CMK (cell line): ENCODE measurements around the gene ALG1L2.
"Not testable (repeated sequence)": the region's sequence is repeated elsewhere in the genome, so short reads cannot be mapped to it uniquely, and the experiment has no call there.

Source experiments
- DNase-seq: peaks from one replicate; pipeline ENCODE4 v3.0.0-alpha.2; 2010; ENCODE audit warnings: low read depth

Gene ALG1L2

GRCh38 chr3:130094491-130094941 lies 12.9 kb downstream of the ALG1L2 start:
- DNase-seq, result not testable (repeated sequence)

DNA sequence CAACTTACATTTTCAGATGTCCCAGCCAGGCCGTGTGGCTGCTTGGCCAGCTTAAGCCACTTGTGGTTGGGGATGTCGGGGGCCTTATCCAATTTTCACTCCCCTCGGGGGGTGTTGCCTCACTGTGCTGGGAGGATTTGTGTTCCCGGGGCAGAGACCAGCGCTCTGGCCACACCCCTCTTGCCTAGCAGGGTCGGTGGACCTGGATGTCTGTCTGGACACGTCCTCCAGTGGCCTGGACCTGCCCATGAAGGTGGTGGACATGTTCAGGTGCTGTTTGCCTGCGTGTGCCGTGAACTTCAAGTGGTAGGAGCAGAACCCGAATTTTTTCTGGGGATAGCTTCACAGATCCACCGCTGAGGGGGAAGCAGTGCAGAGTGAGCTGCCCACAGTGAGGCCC lies 14.2 kb downstream of the ALG1L2 start:
- DNase-seq, result not testable (repeated sequence)

GRCh38 chr3:130097096-130097495 lies 15.5 kb downstream of the ALG1L2 start:
- not testable (repeated sequence) for DNase-seq

- not testable (repeated sequence) for DNase-seq
These were observed 16.3 kb downstream of the ALG1L2 start for GRCh38 chr3:130097690-130098638.

- not testable (repeated sequence) for DNase-seq
These were observed 17.2 kb downstream of the ALG1L2 start for GRCh38 chr3:130098639-130099385.

DNA sequence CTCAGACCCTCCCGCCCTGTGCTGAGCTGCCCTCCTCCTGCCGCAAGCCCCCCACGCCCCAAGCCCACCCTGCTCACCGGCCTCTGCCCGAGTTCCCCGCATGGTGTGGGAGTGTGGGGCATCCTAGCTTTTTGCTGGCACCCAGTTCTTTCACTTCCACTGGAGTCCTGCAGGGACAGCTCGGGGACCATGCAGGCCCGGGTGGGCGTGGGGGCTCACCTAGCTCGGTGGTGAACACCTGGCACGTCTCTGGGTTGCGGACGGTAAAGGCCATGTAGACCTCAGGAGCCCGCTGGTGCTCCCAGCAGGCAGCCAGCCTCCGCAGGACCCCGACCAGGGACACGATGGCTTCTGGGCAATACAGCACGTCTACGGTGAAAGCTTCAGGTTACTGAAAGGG lies 20.9 kb downstream of the ALG1L2 start:
- DNase-seq, result not testable (repeated sequence)

GRCh38 chr3:130104191-130104590 lies 22.6 kb downstream of the ALG1L2 start:
- DNase-seq, result not testable (repeated sequence)

DNA sequence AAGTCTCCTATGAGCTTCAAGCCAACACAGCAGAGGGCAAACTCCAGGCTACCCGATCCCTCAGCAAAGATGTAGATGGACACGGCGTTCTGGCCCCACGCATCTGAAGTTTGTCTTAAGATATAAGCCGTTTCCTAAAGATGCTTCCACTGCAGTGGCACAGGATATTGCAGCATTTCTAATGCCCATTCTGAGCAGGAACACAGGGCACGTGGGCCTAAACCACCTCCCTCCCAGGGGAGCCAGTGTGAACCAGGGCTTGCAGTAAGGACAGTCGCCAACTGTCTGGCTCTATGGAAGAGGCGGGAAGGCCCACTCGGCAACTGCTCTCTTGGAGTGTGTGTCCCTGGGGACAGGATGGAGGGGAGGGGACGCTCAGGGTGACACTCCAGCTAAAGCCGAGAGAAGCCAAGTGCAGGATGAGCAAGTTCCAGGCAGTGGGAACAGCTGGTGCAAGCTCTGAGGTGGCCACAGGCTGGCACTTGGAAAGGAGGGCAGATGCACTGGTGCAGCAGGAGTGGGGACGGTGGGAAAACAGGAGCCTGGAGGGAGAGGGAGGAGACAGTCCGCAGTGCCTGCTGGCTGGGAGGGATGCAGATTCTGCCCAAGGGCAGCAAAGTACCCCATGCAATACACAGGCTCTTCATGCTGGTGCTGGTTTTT lies 25.8 kb downstream of the ALG1L2 start:
- DNase-seq, result not testable (repeated sequence)

GRCh38 chr3:130108836-130109585 lies 27.4 kb downstream of the ALG1L2 start:
- not testable (repeated sequence) for DNase-seq

DNA sequence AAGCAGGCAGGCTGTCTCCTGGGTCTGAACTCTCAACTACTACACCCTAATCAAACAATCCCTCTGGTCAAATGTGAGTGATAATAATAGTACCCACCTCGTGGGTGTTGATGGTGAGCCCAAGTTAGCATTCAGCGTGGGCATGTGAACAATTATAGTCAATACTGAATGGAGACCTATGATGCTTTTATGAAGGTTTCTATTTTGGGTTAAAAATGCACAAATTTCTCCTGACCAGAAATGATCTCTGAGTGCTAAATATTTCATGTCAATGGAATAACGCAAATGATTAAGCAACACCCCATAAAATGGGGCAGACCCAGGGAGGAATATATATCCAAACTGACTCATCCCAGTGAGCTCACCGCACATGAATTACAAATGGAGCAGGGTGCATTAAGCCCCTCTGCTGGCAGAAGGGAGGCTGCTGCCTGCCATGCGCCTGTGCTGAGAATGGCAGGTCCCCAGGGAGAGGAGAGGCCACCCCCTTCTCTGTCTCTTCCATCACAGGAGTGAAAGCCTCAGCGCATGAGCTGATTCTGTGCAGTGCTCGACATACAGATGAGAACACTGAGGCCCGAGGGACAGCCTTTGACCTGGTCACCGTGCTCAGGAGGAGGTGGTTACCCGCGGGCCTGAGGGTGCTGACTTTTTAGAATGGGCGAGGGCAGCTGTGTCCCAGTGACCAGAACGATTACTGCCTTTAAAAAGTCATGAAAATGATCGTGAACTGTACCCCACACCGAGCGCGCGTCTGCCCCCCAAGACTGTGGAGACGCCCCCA lies 28.9 kb downstream of the ALG1L2 start:
- DNase-seq, result not testable (repeated sequence)

DNA sequence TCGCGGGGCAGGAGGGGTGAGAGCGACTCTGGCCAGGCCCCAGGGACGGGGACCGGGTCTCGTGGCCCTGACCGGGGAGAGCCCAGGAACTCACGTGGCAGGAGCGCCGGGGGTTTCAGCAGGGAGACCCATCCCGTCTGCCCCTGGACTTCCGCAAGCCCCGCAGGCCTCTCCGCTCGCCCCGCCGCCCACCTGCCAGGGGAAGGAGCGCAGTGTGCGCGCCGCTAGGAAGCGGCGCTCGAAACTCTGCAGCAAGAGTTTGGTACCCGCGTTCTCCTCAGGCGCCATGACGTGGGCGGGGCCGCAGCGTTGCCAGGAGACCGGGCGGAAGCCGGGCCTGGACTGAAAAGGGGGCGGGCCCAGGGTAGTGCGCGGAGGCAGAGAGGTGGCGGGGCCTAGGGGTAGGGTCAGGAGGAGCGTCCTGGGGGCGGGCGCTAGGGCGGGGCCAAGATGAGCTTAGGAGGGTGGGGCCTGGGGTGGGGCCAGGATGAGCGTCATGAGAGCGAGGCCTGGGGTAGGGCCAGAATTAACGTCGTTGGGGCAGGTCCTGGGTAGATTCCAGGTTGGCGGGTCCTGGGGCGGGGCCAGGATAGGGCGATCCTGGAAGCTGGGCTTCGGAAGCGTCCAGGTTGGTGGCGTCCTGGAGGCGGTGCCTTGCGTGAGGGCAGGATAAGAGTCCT lies 29.7 kb downstream of the ALG1L2 start:
- DNase-seq, result peak; percentile 87

- DNase-seq, result peak; percentile 68
These were observed 30.5 kb downstream of the ALG1L2 start for GRCh38 chr3:130111865-130112747.

GRCh38 chr3:130112748-130113073 lies 31.1 kb downstream of the ALG1L2 start:
- not testable (repeated sequence) for DNase-seq

- DNase-seq, result not testable (repeated sequence)
These were observed 33.8 kb downstream of the ALG1L2 start for GRCh38 chr3:130115400-130115799.

- no peak for DNase-seq
These were observed 36.3 kb downstream of the ALG1L2 start for GRCh38 chr3:130117933-130118332.

DNA sequence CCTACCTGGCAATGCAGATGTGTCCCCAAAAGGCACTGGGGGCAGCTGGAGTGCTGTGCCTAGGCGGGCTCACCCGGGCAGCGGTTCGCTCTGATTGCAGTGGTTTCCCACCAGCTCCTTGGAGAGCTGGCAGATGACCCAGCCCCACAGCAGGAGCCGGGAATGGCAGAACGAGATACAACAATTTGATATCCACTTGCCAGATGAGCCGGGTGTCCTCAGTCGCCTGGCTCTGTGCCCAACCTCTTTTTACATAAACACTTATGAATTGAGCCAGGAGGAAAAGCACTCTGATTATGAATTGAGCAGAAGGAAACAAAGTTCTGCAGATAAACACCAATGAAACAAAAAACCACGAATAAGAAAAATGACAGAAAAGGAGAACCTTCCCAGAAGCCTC lies 38.2 kb downstream of the ALG1L2 start:
- not testable (repeated sequence) for DNase-seq

DNA sequence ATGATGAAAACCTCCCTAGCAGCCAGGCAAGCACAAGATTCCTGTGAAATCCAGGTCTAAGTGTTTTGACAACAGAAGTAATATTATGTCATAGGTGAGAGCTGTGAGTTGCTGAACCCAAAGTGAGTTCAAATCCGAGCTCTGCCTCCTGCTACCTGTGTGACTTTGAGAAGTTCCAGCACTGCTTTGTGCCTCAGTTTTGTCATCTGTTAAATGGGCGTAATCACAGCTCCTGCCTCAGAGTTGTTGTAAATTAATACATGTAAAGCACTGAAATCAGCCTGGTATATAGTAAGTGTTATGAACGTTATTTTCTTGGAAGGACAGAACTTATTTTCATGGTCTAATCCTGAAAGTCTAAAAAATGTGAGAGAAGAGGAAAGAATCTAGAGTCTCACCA lies 38.7 kb downstream of the ALG1L2 start:
- not testable (repeated sequence) for DNase-seq

- not testable (repeated sequence) for DNase-seq
These were observed 41.5 kb downstream of the ALG1L2 start for GRCh38 chr3:130122891-130123775.
